ENCODE data around the gene SND1. TPM values are rescaled to one million over a fixed set of nuclear protein-coding genes. Genes with fewer than 3 reads are reported as not detected.

The SND1 gene
- total and polyA plus RNA-seq, 10 of the 15 experiments (the other 5 are each of a cell fraction or from before 2014, with no cell fraction given): 52.4 to 270 (median 146) TPM

- DNase-seq (ENCODE audit: low read depth, low spot score): no peak
- Histone ChIP-seq H3K79me2 (ENCODE audit: control insufficient read depth, insufficient read depth, low read length) (peaks cover 13% of the 10 kb centered on the region), H3K36me3 (ENCODE audit: control insufficient read depth in 2 of 2, insufficient read depth in 2 of 2, low read length in 1 of 2) (peaks cover 7 to 13% of the 10 kb centered on the region in 2 experiments), H3K4me2 (ENCODE audit: control insufficient read depth, insufficient read depth) (no peak overlapping the region), H3K9ac (ENCODE audit: control insufficient read depth, insufficient read depth, low read length) (no peak overlapping the region), H2AFZ (ENCODE audit: control insufficient read depth, low read depth, low read length) (no peak overlapping the region), H3K9me3 (replicated peaks; ENCODE audit: control insufficient read depth, insufficient read depth, low read length) (peaks cover 2% of the 10 kb centered on the region; the same call in 2 of the 3 replicates), H3K27ac (ENCODE audit: control insufficient read depth, insufficient read depth) (no peak overlapping the region), H3K4me1 (ENCODE audit: control insufficient read depth, insufficient read depth, low read length) (peaks cover 30% of the 10 kb centered on the region), H3K27me3 (replicated peaks in 1 of 2; ENCODE audit: control insufficient read depth in 2 of 2, insufficient read depth in 2 of 2, low read length in 1 of 2) (no peaks in the 10 kb centered on the region), H3K4me3 (no peak overlapping the region), H4K20me1 (ENCODE audit: control insufficient read depth, insufficient read depth) (no peaks in the 10 kb centered on the region; the same call in 1 of the 2 replicates)
- intact Hi-C loops (cut with micrococcal nuclease; ENCODE audit: unreplicated experiment) (loop anchor here (10.0 kb wide), 1 partner anchor 218 kb away; no protein-coding TSS in a partner anchor), in situ Hi-C loops (cut with MboI) (no loop called here)
- 47% methylated on average over 1 of the region's 1 CpG for WGBS (ENCODE audit: insufficient coverage, insufficient replicate concordance, low lambda C conversion rate, missing lambda C conversion rate)
- ChIA-PET CTCF (no interaction called here), RAD21 (ENCODE audit: unreplicated experiment) (no interaction called here), SMC1A (ENCODE audit: uncharacterized antibody, unreplicated experiment) (interaction anchor here (1.0 to 1.3 kb wide), 2 partner anchors 19 to 89 kb away, joined by 3 read pairs; no protein-coding TSS in a partner anchor), POLR2A (no interaction called here)
- ATAC-seq: no peak
- no peak for FAIRE-seq
- TF ChIP-seq BACH1 (IDR thresholded peaks at IDR 0.05; ENCODE audit: borderline replicate concordance): no peak
- no peak for TF ChIP-seq SUPT20H (IDR thresholded peaks at IDR 0.05; ENCODE audit: borderline replicate concordance, control insufficient read depth, low read depth, low read length)
- TF ChIP-seq, protein P1, sequence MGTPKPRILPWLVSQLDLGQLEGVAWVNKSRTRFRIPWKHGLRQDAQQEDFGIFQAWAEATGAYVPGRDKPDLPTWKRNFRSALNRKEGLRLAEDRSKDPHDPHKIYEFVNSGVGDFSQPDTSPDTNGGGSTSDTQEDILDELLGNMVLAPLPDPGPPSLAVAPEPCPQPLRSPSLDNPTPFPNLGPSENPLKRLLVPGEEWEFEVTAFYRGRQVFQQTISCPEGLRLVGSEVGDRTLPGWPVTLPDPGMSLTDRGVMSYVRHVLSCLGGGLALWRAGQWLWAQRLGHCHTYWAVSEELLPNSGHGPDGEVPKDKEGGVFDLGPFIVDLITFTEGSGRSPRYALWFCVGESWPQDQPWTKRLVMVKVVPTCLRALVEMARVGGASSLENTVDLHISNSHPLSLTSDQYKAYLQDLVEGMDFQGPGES (IDR thresholded peaks at IDR 0.05): no peak
- no peak for TF ChIP-seq NKRF (conservative IDR thresholded peaks at IDR 0.05)
- TF ChIP-seq NR2C1 (IDR thresholded peaks at IDR 0.05): no peak
- no peak for TF ChIP-seq ZNF24 (IDR thresholded peaks at IDR 0.05)
- no peak for TF ChIP-seq DPF2 (IDR thresholded peaks at IDR 0.05)
- no peak for TF ChIP-seq GABPA (IDR thresholded peaks at IDR 0.05; ENCODE audit: low read depth)
- no peak for TF ChIP-seq NBN (IDR thresholded peaks at IDR 0.05)
- TF ChIP-seq, protein P2, sequence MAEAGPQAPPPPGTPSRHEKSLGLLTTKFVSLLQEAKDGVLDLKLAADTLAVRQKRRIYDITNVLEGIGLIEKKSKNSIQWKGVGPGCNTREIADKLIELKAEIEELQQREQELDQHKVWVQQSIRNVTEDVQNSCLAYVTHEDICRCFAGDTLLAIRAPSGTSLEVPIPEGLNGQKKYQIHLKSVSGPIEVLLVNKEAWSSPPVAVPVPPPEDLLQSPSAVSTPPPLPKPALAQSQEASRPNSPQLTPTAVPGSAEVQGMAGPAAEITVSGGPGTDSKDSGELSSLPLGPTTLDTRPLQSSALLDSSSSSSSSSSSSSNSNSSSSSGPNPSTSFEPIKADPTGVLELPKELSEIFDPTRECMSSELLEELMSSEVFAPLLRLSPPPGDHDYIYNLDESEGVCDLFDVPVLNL (IDR thresholded peaks at IDR 0.05; ENCODE audit: low read depth, low read length): no peak
- no TSS peak for BruUV-seq (replicated peaks)
Measured at GRCh38 chr7:127932496-127932895, 280.5 kb downstream of the SND1 start.

All from GM12878 (cell line).